Activated CD8-positive, alpha-beta memory T cell treated with anti-CD3 and anti-CD28 coated beads, Interleukin-2, amount 50 U/mL, for 24 hours (primary cell): Measurements from ENCODE around the gene AP2M1.

Experiments
- DNase-seq: peaks from one replicate; pipeline ENCODE4 v3.0.0-alpha.2; 2020; ENCODE audit errors: extremely low read depth

Gene AP2M1

GRCh38 chr3:184180165-184180564, 5.5 kb downstream of the AP2M1 start:
- DNase-seq = no peak

- DNase-seq = no peak
Measured at GRCh38 chr3:184181596-184181995, 6.9 kb downstream of the AP2M1 start.

- DNase-seq = no peak
Measured at GRCh38 chr3:184183679-184184078, 9.0 kb downstream of the AP2M1 start.

GRCh38 chr3:184184546-184185230, 10.0 kb downstream of the AP2M1 start:
- no peak for DNase-seq

- peak; percentile 95 for DNase-seq
Measured at GRCh38 chr3:184185461-184186183, 11.0 kb downstream of the AP2M1 start.

- DNase-seq = no peak
Measured at GRCh38 chr3:184186184-184186901, 11.7 kb downstream of the AP2M1 start, which contains the start of gene ABCF3. Gene ABCF3, plus strand, starts transcription at chr3:184186199. Its CDS starts 9 bp downstream, at chr3:184186208.

- DNase-seq = no peak
Measured at GRCh38 chr3:184186902-184187207, 12.2 kb downstream of the AP2M1 start.

GRCh38 chr3:184188080-184188479, 13.4 kb downstream of the AP2M1 start:
- no peak for DNase-seq

GRCh38 chr3:184189421-184189820, 14.8 kb downstream of the AP2M1 start:
- no peak for DNase-seq

- DNase-seq = no peak
Measured at GRCh38 chr3:184192889-184193288, 18.2 kb downstream of the AP2M1 start.

- no peak for DNase-seq
Measured at GRCh38 chr3:184193991-184194539, 19.4 kb downstream of the AP2M1 start.

GRCh38 chr3:184196536-184196935, 21.9 kb downstream of the AP2M1 start:
- no peak for DNase-seq

GRCh38 chr3:184198509-184198908, 23.9 kb downstream of the AP2M1 start:
- no peak for DNase-seq

GRCh38 chr3:184200825-184201224, 26.2 kb downstream of the AP2M1 start:
- no peak for DNase-seq

GRCh38 chr3:184203526-184203925, 28.9 kb downstream of the AP2M1 start:
- DNase-seq = no peak

GRCh38 chr3:184209146-184209923, 34.7 kb downstream of the AP2M1 start:
- no peak for DNase-seq

GRCh38 chr3:184211297-184211696, 36.6 kb downstream of the AP2M1 start:
- no peak for DNase-seq

- no peak for DNase-seq
Measured at GRCh38 chr3:184211718-184212117, 37.1 kb downstream of the AP2M1 start.

GRCh38 chr3:184218814-184219213, 44.2 kb downstream of the AP2M1 start:
- no peak for DNase-seq

- no peak for DNase-seq
Measured at GRCh38 chr3:184222521-184222920, 47.9 kb downstream of the AP2M1 start.

GRCh38 chr3:184223946-184224345, 49.3 kb downstream of the AP2M1 start:
- DNase-seq = no peak

- DNase-seq = peak; percentile 9
Measured at GRCh38 chr3:184227481-184227935, 52.9 kb downstream of the AP2M1 start.
